SK-N-SH treated with all-trans-retinoic acid at 6 μM for 48 hours (cell line): ENCODE data around the gene PXYLP1.

Experiments used
- ATAC-seq: fragments of 200-7000 bp; cut with Tn5 transposase; 3 replicates; pipeline ENCODE4 v1.9.1; 2020; ENCODE audit warnings: mild to moderate bottlenecking, moderate library complexity
- ARNTL ChIP-seq: fragments of 450-650 bp; formaldehyde crosslinking; IDR thresholded peaks from 2 replicates; pipeline ENCODE4 v1.5.0; 2020; ENCODE audit warnings: low read depth, mild to moderate bottlenecking, moderate library complexity, borderline replicate concordance
- BACH2 ChIP-seq: fragments of 250-450 bp; sonication (Bioruptor Pico); IDR thresholded peaks from 2 replicates; pipeline ENCODE4 v1.9.0; 2021; ENCODE audit warnings: mild to moderate bottlenecking, borderline replicate concordance
- CSDC2 ChIP-seq: fragments of 250-450 bp; sonication (Bioruptor Pico); IDR thresholded peaks from 2 replicates; pipeline ENCODE4 v1.5.0; 2020; ENCODE audit warnings: mild to moderate bottlenecking, moderate library complexity
- ESRRG ChIP-seq: fragments of 250-450 bp; sonication (Bioruptor Pico); IDR thresholded peaks from 2 replicates; pipeline ENCODE4 v1.6.1; 2021; ENCODE audit warnings: mild to moderate bottlenecking
- ISL1 ChIP-seq: fragments of 250-450 bp; sonication (Bioruptor Pico); IDR thresholded peaks from 2 replicates; pipeline ENCODE4 v2.1.2; 2022; ENCODE audit warnings: mild to moderate bottlenecking, moderate library complexity
- OSR1 ChIP-seq: fragments of 250-450 bp; sonication (Bioruptor Pico); IDR thresholded peaks from 2 replicates; pipeline ENCODE4 v1.8.0; 2022; ENCODE audit warnings: moderate library complexity, mild to moderate bottlenecking, inconsistent platforms
- PATZ1 ChIP-seq: fragments of 250-450 bp; sonication (Bioruptor Pico); IDR thresholded peaks from 2 replicates; pipeline ENCODE4 v1.8.0; 2020; ENCODE audit warnings: mild to moderate bottlenecking, moderate library complexity, borderline replicate concordance
- POU6F1 ChIP-seq: fragments of 250-450 bp; sonication (Bioruptor Pico); IDR thresholded peaks from 2 replicates; pipeline ENCODE4 v1.8.0; 2021; ENCODE audit warnings: low read depth, mild to moderate bottlenecking, moderate library complexity, borderline replicate concordance
- PPARA ChIP-seq: fragments of 250-450 bp; sonication (Bioruptor Pico); IDR thresholded peaks from 2 replicates; pipeline ENCODE4 v1.5.0; 2020; ENCODE audit warnings: mild to moderate bottlenecking, borderline replicate concordance
- RARB ChIP-seq: fragments of 250-450 bp; sonication (Bioruptor Pico); IDR thresholded peaks from 2 replicates; pipeline ENCODE4 v1.8.0; 2021; ENCODE audit warnings: mild to moderate bottlenecking, moderate library complexity
- SNAI2 ChIP-seq: fragments of 250-450 bp; sonication (Bioruptor Pico); IDR thresholded peaks from 2 replicates; pipeline ENCODE4 v1.5.0; 2020; ENCODE audit warnings: mild to moderate bottlenecking, moderate library complexity
- TCF4 ChIP-seq: fragments of 250-450 bp; sonication (Bioruptor Pico); IDR thresholded peaks from 2 replicates; pipeline ENCODE4 v1.8.0; 2021; ENCODE audit warnings: mild to moderate bottlenecking, moderate library complexity, borderline replicate concordance
- TOX ChIP-seq: fragments of 250-450 bp; sonication (Bioruptor Pico); IDR thresholded peaks from 2 replicates; pipeline ENCODE4 v1.8.0; 2021; ENCODE audit warnings: mild to moderate bottlenecking, moderate library complexity, borderline replicate concordance
- TSHZ2 ChIP-seq: fragments of 250-450 bp; sonication (Bioruptor Pico); IDR thresholded peaks from 2 replicates; pipeline ENCODE4 v1.5.0; 2020; ENCODE audit warnings: mild to moderate bottlenecking, moderate library complexity
- ZC3H10 ChIP-seq: fragments of 250-450 bp; sonication (Bioruptor Pico); IDR thresholded peaks from 2 replicates; pipeline ENCODE4 v1.5.1; 2021; ENCODE audit warnings: mild to moderate bottlenecking, moderate library complexity
- ZFP3 ChIP-seq: fragments of 250-450 bp; sonication (Bioruptor Pico); IDR thresholded peaks from 2 replicates; pipeline ENCODE4 v1.5.0; 2020; ENCODE audit warnings: mild to moderate bottlenecking, moderate library complexity
- ZFP30 ChIP-seq: fragments of 450-650 bp; formaldehyde crosslinking; IDR thresholded peaks from 2 replicates; pipeline ENCODE4 v1.5.0; 2022; ENCODE audit warnings: mild to moderate bottlenecking, moderate library complexity
- ZNF565 ChIP-seq: fragments of 450-650 bp; formaldehyde crosslinking; conservative IDR thresholded peaks from 2 replicates; pipeline ENCODE4 v1.5.0; 2020; ENCODE audit warnings: low read depth, mild to moderate bottlenecking, moderate library complexity
- ZNF70 ChIP-seq: fragments of 450-650 bp; formaldehyde crosslinking; IDR thresholded peaks from 2 replicates; pipeline ENCODE4 v1.5.0; 2020; ENCODE audit warnings: mild to moderate bottlenecking, moderate library complexity
- ZNF8 ChIP-seq: fragments of 450-650 bp; formaldehyde crosslinking; IDR thresholded peaks from 2 replicates; pipeline ENCODE4 v1.5.0; 2020; ENCODE audit warnings: mild to moderate bottlenecking, moderate library complexity
- TF ChIP-seq, protein P1 (sequence below): fragments of 250-450 bp; sonication (Bioruptor Pico); IDR thresholded peaks from 2 replicates; pipeline ENCODE4 v1.5.1; 2021; ENCODE audit warnings: mild to moderate bottlenecking, moderate library complexity

The PXYLP1 gene

GRCh38 chr3:141332416-141332815 is 100.8 kb downstream of the PXYLP1 start:
- TF ChIP-seq SNAI2 (CRISPR knock-in tag), result no peak

GRCh38 chr3:141333836-141334626 is 102.4 kb downstream of the PXYLP1 start:
- ATAC-seq, result no peak
- TF ChIP-seq ARNTL, result no peak
- no peak for TF ChIP-seq OSR1 (CRISPR knock-in tag)
- no peak for TF ChIP-seq ZNF8
- no peak for TF ChIP-seq ZFP3 (CRISPR knock-in tag)
- no peak for TF ChIP-seq CSDC2 (CRISPR knock-in tag)
- no peak for TF ChIP-seq ZNF565 (CRISPR knock-in tag)
- no peak for TF ChIP-seq TSHZ2 (CRISPR knock-in tag)
- no peak for TF ChIP-seq TOX (CRISPR knock-in tag)
- TF ChIP-seq SNAI2 (CRISPR knock-in tag), result no peak
- no peak for TF ChIP-seq ZNF70 (CRISPR knock-in tag)
- no peak for TF ChIP-seq PATZ1 (CRISPR knock-in tag)
- TF ChIP-seq ISL1 (CRISPR knock-in tag), result no peak
- TF ChIP-seq ZC3H10 (CRISPR knock-in tag), result no peak
- TF ChIP-seq TCF4 (CRISPR knock-in tag), result no peak
- TF ChIP-seq POU6F1 (CRISPR knock-in tag), result no peak
- TF ChIP-seq, protein P1, sequence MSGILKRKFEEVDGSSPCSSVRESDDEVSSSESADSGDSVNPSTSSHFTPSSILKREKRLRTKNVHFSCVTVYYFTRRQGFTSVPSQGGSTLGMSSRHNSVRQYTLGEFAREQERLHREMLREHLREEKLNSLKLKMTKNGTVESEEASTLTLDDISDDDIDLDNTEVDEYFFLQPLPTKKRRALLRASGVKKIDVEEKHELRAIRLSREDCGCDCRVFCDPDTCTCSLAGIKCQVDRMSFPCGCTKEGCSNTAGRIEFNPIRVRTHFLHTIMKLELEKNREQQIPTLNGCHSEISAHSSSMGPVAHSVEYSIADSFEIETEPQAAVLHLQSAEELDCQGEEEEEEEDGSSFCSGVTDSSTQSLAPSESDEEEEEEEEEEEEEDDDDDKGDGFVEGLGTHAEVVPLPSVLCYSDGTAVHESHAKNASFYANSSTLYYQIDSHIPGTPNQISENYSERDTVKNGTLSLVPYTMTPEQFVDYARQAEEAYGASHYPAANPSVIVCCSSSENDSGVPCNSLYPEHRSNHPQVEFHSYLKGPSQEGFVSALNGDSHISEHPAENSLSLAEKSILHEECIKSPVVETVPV (CRISPR knock-in tag), result no peak
- TF ChIP-seq BACH2 (CRISPR knock-in tag), result no peak
- TF ChIP-seq ESRRG (CRISPR knock-in tag), result no peak

More at GRCh38 chr3:141332416-141332815, 100.8 kb downstream of the PXYLP1 start:
- peak; percentile 10; the same call in 1 of the 3 replicates for ATAC-seq

DNA sequence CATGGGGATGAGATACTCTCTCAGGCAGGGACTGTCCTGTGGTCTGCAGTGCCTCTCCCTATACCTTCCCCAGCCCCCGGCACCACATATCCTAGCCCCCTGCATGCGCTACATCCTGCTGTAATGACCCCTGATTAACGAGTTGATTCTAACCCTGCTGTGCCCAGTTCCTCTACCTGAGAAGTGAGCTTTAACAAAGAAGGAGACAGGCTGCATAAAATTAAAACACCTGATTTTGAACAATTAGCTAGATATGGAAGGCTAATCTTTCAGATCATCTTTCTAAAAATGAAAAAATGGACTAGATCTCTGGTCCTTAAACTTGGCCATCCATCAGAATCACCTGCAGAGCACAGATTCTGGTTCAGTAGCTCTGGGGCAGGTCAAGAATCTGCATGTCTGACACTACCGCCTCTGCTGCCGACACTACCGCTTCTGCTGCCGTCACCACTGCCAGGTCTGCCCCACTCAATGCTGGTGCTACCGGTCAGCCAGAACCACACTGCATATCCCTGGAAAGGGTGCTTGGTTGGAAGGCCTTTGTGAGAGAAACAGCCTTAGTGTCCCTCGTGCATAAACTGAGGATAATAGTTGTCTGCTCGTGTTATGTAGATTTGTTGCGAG is 103.1 kb downstream of the PXYLP1 start:
- ATAC-seq, result no peak
- TF ChIP-seq RARB, result no peak
- no peak for TF ChIP-seq TCF4 (CRISPR knock-in tag)
- no peak for TF ChIP-seq ESRRG (CRISPR knock-in tag)
- TF ChIP-seq PPARA (CRISPR knock-in tag), result no peak
- no peak for TF ChIP-seq ZFP30
- TF ChIP-seq POU6F1 (CRISPR knock-in tag), result no peak
- TF ChIP-seq ZNF8, result no peak
- no peak for TF ChIP-seq ARNTL
- no peak for TF ChIP-seq ZC3H10 (CRISPR knock-in tag)
- TF ChIP-seq ISL1 (CRISPR knock-in tag), result no peak
- TF ChIP-seq TSHZ2 (CRISPR knock-in tag), result no peak
- TF ChIP-seq ZNF565 (CRISPR knock-in tag), result no peak
- TF ChIP-seq PATZ1 (CRISPR knock-in tag), result no peak
- no peak for TF ChIP-seq SNAI2 (CRISPR knock-in tag)
